ENCODE data around the gene DLEC1. TPM values are rescaled to one million over a fixed set of nuclear protein-coding genes. Genes with fewer than 3 reads are reported as not detected.

DLEC1 gene
- total RNA-seq, 1 donor from 2014 or later = 0.42 TPM

DNA sequence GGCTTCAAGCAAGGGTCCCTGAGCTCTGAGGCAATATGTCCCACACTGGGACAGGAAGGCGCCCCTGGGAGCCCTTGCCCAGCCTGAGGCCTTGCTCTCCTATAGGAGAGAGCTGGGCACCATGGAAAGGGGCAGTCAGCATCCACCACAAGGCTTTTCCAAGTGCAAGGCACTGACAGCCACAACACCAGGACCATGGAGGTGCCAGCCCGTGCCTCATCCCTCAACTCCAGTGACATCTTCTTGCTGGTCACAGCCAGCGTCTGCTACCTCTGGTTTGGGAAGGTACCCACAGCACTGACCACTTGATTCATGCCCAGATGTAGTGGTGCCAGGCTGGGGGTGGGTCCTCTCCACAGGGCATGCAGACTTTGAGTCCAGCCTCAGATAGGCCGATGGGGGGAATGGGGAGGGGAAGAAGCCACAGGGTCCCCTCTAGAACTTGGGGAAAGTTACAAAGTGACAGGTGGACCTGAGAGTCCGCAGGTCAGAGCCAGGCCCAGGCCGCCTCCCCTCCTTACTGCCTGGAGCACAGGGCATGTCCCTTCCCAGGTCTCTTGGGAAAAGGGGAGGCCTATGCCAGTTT, 36.6 kb upstream of the DLEC1 start:
- H3K36me3 Mint-ChIP-seq (ENCODE audit: unreplicated experiment) = no peaks in the 10 kb centered on the region
- peaks cover 7% of the 10 kb centered on the region for H3K9me3 Mint-ChIP-seq (ENCODE audit: unreplicated experiment)
- TF ChIP-seq CTCF (IDR thresholded peaks at IDR 0.05; ENCODE audit: partially characterized antibody, unreplicated experiment) = no peak
- H3K27me3 Mint-ChIP-seq (ENCODE audit: unreplicated experiment) = peaks cover 8% of the 10 kb centered on the region
- no peak overlapping the region for H3K27ac Mint-ChIP-seq (ENCODE audit: unreplicated experiment)
- no peak overlapping the region for H3K4me3 Mint-ChIP-seq (ENCODE audit: unreplicated experiment)
- no peak for DNase-seq
- H3K4me1 Mint-ChIP-seq (ENCODE audit: low read depth, unreplicated experiment) = peaks cover 5% of the 10 kb centered on the region

DNA sequence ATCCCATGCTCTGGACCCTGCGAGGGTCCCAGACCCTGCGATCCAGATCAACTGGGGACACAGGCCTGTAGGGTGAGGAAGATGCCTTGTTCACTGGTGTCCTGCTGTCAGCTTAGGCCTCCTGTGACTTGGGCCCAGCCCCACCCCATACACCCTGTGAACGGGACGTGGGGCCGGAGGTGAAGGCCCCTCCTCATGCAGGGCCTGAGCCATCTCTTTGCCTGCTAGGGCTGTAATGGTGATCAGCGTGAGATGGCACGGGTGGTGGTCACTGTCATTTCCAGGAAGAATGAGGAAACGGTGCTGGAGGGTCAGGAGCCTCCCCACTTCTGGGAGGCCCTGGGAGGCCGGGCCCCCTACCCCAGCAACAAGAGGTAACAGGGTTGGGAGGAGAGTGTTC, 36.1 kb upstream of the DLEC1 start:
- Mint-ChIP-seq H3K9me3 (ENCODE audit: unreplicated experiment) (peaks cover 7% of the 10 kb centered on the region), H3K4me3 (ENCODE audit: unreplicated experiment) (no peak overlapping the region), H3K27me3 (ENCODE audit: unreplicated experiment) (peaks cover 8% of the 10 kb centered on the region), H3K27ac (ENCODE audit: unreplicated experiment) (no peak overlapping the region), H3K4me1 (ENCODE audit: low read depth, unreplicated experiment) (peaks cover 5% of the 10 kb centered on the region), H3K36me3 (ENCODE audit: unreplicated experiment) (no peaks in the 10 kb centered on the region)
- no peak for TF ChIP-seq CTCF (IDR thresholded peaks at IDR 0.05; ENCODE audit: partially characterized antibody, unreplicated experiment)
- DNase-seq = no peak

DNA sequence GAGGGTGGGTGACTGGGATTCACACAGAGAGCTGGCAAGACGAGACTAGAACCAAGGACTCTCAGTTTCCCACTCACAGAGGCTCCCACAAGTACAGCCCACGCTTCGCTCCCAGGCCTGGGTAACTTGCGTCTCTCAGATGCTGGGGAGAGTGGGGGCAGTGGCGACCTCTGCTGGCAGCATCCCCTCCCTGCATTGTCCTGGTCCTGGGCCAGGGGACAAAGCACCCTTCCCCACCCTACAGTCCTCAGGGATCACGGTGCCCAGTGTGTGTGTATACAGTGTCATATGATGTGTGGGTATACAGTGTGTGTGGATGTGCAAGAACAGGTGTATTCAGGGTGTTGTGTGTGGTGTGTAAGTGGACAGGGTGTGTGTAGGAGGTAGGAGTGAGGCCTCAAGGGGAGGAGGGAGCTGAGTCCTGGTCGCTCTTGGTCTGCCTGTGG, 35.6 kb upstream of the DLEC1 start:
- Mint-ChIP-seq H3K4me3 (ENCODE audit: unreplicated experiment) (no peak overlapping the region), H3K27me3 (ENCODE audit: unreplicated experiment) (peaks cover 8% of the 10 kb centered on the region), H3K36me3 (ENCODE audit: unreplicated experiment) (no peaks in the 10 kb centered on the region), H3K27ac (ENCODE audit: unreplicated experiment) (peak overlapping the region; percentile 76), H3K9me3 (ENCODE audit: unreplicated experiment) (peaks cover 7% of the 10 kb centered on the region), H3K4me1 (ENCODE audit: low read depth, unreplicated experiment) (peaks cover 5% of the 10 kb centered on the region)
- DNase-seq = peak; percentile 83
- TF ChIP-seq CTCF (IDR thresholded peaks at IDR 0.05; ENCODE audit: partially characterized antibody, unreplicated experiment) = peak; percentile 83

GRCh38 chr3:38003817-38004414, 35.1 kb upstream of the DLEC1 start:
- Mint-ChIP-seq H3K27me3 (ENCODE audit: unreplicated experiment) (peaks cover 8% of the 10 kb centered on the region), H3K27ac (ENCODE audit: unreplicated experiment) (no peak overlapping the region), H3K4me1 (ENCODE audit: low read depth, unreplicated experiment) (peaks cover 5% of the 10 kb centered on the region), H3K4me3 (ENCODE audit: unreplicated experiment) (no peak overlapping the region), H3K36me3 (ENCODE audit: unreplicated experiment) (no peaks in the 10 kb centered on the region), H3K9me3 (ENCODE audit: unreplicated experiment) (peaks cover 7% of the 10 kb centered on the region)
- DNase-seq = no peak
- no peak for TF ChIP-seq CTCF (IDR thresholded peaks at IDR 0.05; ENCODE audit: partially characterized antibody, unreplicated experiment)

- peaks cover 4% of the 10 kb centered on the region for H3K4me1 Mint-ChIP-seq (ENCODE audit: low read depth, unreplicated experiment)
- peak; percentile 78 for DNase-seq
- no peaks in the 10 kb centered on the region for H3K36me3 Mint-ChIP-seq (ENCODE audit: unreplicated experiment)
- no peak overlapping the region for H3K4me3 Mint-ChIP-seq (ENCODE audit: unreplicated experiment)
- H3K9me3 Mint-ChIP-seq (ENCODE audit: unreplicated experiment) = peaks cover 6% of the 10 kb centered on the region
- peaks cover 5% of the 10 kb centered on the region for H3K27me3 Mint-ChIP-seq (ENCODE audit: unreplicated experiment)
- TF ChIP-seq CTCF (IDR thresholded peaks at IDR 0.05; ENCODE audit: partially characterized antibody, unreplicated experiment) = no peak
- H3K27ac Mint-ChIP-seq (ENCODE audit: unreplicated experiment) = no peak overlapping the region
These were observed 34.5 kb upstream of the DLEC1 start for GRCh38 chr3:38004415-38005075.

All from glutamatergic neuron (in vitro differentiated cells).